CD4-positive, alpha-beta T cell (primary cell): Measurements from ENCODE around the gene PLEK. TPM values are rescaled to one million over a fixed set of nuclear protein-coding genes. Genes with fewer than 3 reads are reported as not detected.

Experiments
- ATAC-seq: fragments of 200-7000 bp; cut with Tn5 transposase; one replicate; pipeline ENCODE4 v1.10.0; 2022; ENCODE audit warnings: mild to moderate bottlenecking; ENCODE audit not compliant: poor library complexity
- CTCF ChIA-PET: fragments of 350-600 bp; sonication (Branson Sonifier 250); formaldehyde crosslinking; loops from one replicate; lab custom pipeline; 2021; ENCODE audit warnings: antibody characterized with exemption, inconsistent platforms; lab: Charles Lee
- POLR2A ChIA-PET: fragments of 350-600 bp; sonication (Branson Sonifier 250); formaldehyde crosslinking; loops from one replicate; lab custom pipeline; 2021; ENCODE audit warnings: antibody characterized with exemption, inconsistent platforms; lab: Charles Lee
- DNase-seq, 14 experiments: peaks; one replicate each; pipeline ENCODE4 v3.0.0-alpha.2; 2013 to 2020; ENCODE audit warnings: mixed read lengths in 2 of 14
- H3K27ac ChIP-seq, 2 donors: one replicate each; pipeline versions ENCODE4 v1.5.1 to v1.7.0; 2013; ENCODE audit warnings: low read length in 2 of 2, low read depth in 1 of 2, mild to moderate bottlenecking in 1 of 2
- H3K27me3 ChIP-seq, 2 experiments: 1 replicate in 1 of 2; 2 replicates in 1 of 2; pipeline versions ENCODE4 v1.6.1 to v1.7.0; 2013; ENCODE audit warnings: low read length in 2 of 2, control low read depth in 1 of 2, mild to moderate bottlenecking in 1 of 2, moderate library complexity in 1 of 2; ENCODE audit not compliant: insufficient read depth in 2 of 2, control insufficient read depth in 1 of 2
- H3K36me3 ChIP-seq: one replicate; pipeline ENCODE4 v1.6.1; 2013; ENCODE audit warnings: low read length, control low read depth; ENCODE audit not compliant: insufficient read depth
- H3K4me1 ChIP-seq: one replicate; pipeline ENCODE4 v1.6.1; 2013; ENCODE audit warnings: low read length, control low read depth; ENCODE audit not compliant: insufficient read depth
- H3K4me3 ChIP-seq: one replicate; pipeline ENCODE4 v1.5.1; 2013; ENCODE audit warnings: mild to moderate bottlenecking, low read length, moderate library complexity
- H3K9me3 ChIP-seq, 2 experiments: 1 replicate in 1 of 2; 2 replicates in 1 of 2; pipeline versions ENCODE4 v1.6.1 to v1.7.0; 2013; ENCODE audit warnings: low read length in 2 of 2, mild to moderate bottlenecking in 2 of 2, control low read depth in 1 of 2, moderate library complexity in 1 of 2; ENCODE audit not compliant: control insufficient read depth in 1 of 2, insufficient read depth in 1 of 2
- H3K27ac Mint-ChIP-seq: one replicate; pipeline ENCODE4 v1.8.0; 2020; ENCODE audit warnings: mixed read lengths
- H3K27me3 Mint-ChIP-seq: one replicate; pipeline ENCODE4 v1.8.0; 2021; ENCODE audit warnings: mixed read lengths
- H3K36me3 Mint-ChIP-seq: one replicate; pipeline ENCODE4 v1.8.0; 2021; ENCODE audit warnings: low read depth, mixed read lengths
- H3K4me1 Mint-ChIP-seq: one replicate; pipeline ENCODE4 v1.8.0; 2021; ENCODE audit warnings: low read depth, mixed read lengths
- H3K4me3 Mint-ChIP-seq: one replicate; pipeline ENCODE4 v1.8.0; 2020; ENCODE audit warnings: mild to moderate bottlenecking, mixed read lengths
- H3K9me3 Mint-ChIP-seq: one replicate; pipeline ENCODE4 v1.8.0; 2020; ENCODE audit warnings: mixed read lengths
- intact Hi-C, 2 experiments: fragments of 100-400 bp; cut with DNase I in 1 of 2; cut with micrococcal nuclease in 1 of 2; formaldehyde crosslinking; loops; one replicate each; pipeline versions ENCODE4 v1.15.1 to v1.9.0; 2023 to 2025; cut with DNase I, micrococcal nuclease
- total RNA-seq, 174 experiments: library from RNA in 2 of 174; stranded (reverse) in 2 of 174; gene quantifications; one replicate each; pipeline ENCODE4 v1.2.3 and lab custom pipeline; 2021 to 2026
- TF ChIP-seq, protein P1 (sequence below): fragments of 200-600 bp; IDR thresholded peaks from one replicate; pipeline ENCODE4 v1.8.0; 2022; ENCODE audit warnings: antibody characterized with exemption, mild to moderate bottlenecking

The PLEK gene
- total RNA-seq, 2 experiments from 2014 or later: 5.3 to 6.3 TPM

DNA sequence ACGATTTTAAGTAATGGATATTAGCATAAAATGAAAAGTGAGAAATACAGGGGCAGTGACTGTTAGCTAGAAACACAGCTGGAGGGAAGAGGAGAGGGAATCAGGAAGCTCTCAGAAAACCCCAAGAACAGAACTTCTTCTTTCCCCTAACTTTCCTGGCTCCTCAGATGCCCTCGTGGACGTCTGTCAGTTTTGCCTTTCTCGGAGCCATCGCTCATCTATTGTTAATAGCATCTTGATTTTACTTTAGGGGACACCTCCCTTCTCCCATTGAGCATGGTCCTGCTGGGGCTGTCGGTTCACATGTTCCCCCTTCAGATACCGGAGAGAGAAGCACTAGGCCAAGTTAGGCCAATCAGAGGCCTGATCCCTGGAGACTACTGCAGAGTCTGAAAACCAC, 2.3 kb upstream of the PLEK start:
- no peaks in the 10 kb centered on the region for H3K9me3 Mint-ChIP-seq
- DNase-seq (peak in 1 of 14 experiments; percentile 25), ATAC-seq (no peak)
- ChIA-PET POLR2A (no interaction called here), CTCF (interaction anchor here (0.5 kb wide), 1 partner anchor 105 kb away, joined by 3 read pairs; no protein-coding TSS in a partner anchor)
- H3K36me3 Mint-ChIP-seq: no peaks in the 10 kb centered on the region
- peaks cover 20% of the 10 kb centered on the region for H3K27me3 Mint-ChIP-seq
- H3K27ac ChIP-seq: no peak overlapping the region
- TF ChIP-seq, protein P1, sequence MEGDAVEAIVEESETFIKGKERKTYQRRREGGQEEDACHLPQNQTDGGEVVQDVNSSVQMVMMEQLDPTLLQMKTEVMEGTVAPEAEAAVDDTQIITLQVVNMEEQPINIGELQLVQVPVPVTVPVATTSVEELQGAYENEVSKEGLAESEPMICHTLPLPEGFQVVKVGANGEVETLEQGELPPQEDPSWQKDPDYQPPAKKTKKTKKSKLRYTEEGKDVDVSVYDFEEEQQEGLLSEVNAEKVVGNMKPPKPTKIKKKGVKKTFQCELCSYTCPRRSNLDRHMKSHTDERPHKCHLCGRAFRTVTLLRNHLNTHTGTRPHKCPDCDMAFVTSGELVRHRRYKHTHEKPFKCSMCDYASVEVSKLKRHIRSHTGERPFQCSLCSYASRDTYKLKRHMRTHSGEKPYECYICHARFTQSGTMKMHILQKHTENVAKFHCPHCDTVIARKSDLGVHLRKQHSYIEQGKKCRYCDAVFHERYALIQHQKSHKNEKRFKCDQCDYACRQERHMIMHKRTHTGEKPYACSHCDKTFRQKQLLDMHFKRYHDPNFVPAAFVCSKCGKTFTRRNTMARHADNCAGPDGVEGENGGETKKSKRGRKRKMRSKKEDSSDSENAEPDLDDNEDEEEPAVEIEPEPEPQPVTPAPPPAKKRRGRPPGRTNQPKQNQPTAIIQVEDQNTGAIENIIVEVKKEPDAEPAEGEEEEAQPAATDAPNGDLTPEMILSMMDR: no peak
- H3K9me3 ChIP-seq: no peaks in the 10 kb centered on the region
- no peaks in the 10 kb centered on the region for H3K27me3 ChIP-seq
- intact Hi-C loops: loop anchor here (1.0 to 5.0 kb wide), 2 partner anchors 79 to 565 kb away; no protein-coding TSS in a partner anchor
- H3K4me3 Mint-ChIP-seq: no peak overlapping the region
- no peak overlapping the region for H3K4me3 ChIP-seq
- no peak overlapping the region for H3K27ac Mint-ChIP-seq
- peaks cover 7% of the 10 kb centered on the region for H3K4me1 ChIP-seq
- H3K4me1 Mint-ChIP-seq: peaks cover 14% of the 10 kb centered on the region
- H3K36me3 ChIP-seq: no peaks in the 10 kb centered on the region

DNA sequence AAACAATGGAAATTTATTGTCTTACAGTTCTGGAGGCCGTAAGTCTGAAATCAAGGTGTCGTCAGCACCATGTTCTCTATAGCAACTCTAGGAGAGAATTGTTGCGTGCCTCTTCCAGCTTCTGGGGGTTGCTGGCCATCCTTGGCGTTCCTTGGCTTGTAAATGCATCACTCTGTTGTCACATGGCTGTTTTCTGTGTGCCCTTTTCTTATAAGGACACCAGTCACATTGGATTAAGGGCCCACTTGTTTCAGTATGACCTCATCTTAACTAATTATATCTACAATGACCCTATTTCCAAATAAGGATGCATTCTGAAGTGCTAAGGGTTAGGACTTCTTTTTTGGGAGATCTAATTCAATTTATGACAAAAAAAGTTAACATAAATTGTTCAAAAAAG, 1.4 kb upstream of the PLEK start:
- H3K4me1 Mint-ChIP-seq: peaks cover 14% of the 10 kb centered on the region
- no peak overlapping the region for H3K27ac ChIP-seq
- no peaks in the 10 kb centered on the region for H3K36me3 Mint-ChIP-seq
- no peaks in the 10 kb centered on the region for H3K9me3 Mint-ChIP-seq
- H3K9me3 ChIP-seq: no peaks in the 10 kb centered on the region
- H3K27me3 ChIP-seq: no peaks in the 10 kb centered on the region
- DNase-seq (no peak), ATAC-seq (no peak)
- H3K4me3 ChIP-seq: no peak overlapping the region
- H3K4me3 Mint-ChIP-seq: no peak overlapping the region
- H3K27ac Mint-ChIP-seq: no peak overlapping the region
- H3K27me3 Mint-ChIP-seq: peaks cover 20% of the 10 kb centered on the region
- no peaks in the 10 kb centered on the region for H3K36me3 ChIP-seq
- ChIA-PET POLR2A (no interaction called here), CTCF (no interaction called here)
- peaks cover 7% of the 10 kb centered on the region for H3K4me1 ChIP-seq
- TF ChIP-seq, protein P1: no peak
- intact Hi-C loops: loop anchor here in 1 of 2 experiments (5.0 kb wide), 1 partner anchor 564 kb away; no protein-coding TSS in a partner anchor

DNA sequence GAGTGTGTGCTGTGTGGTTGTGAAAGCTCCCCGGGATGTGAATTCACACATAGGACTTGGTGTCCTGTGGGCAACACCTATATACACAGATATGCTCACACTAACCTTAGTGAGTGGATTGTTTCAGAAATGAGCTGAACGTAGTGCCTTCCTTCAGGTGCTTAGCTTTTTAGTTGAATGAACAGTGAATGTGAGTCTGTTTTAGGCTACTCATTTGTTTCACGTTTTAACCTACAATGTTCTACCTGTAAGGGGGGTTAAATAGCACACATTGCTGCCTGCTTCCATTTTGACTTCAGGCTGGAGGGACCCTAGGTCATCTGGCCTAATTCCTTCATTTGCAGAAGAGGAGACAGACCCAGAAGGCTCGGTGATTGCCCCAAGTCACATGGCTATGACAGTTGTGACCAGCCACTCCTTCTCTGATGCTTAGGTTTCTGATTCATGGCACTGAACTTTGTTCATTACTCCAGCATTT, 1.0 kb downstream of the PLEK start:
- Mint-ChIP-seq H3K4me3 (peak overlapping the region; percentile 13), H3K9me3 (no peaks in the 10 kb centered on the region), H3K36me3 (no peaks in the 10 kb centered on the region), H3K27ac (no peak overlapping the region), H3K27me3 (peaks cover 20% of the 10 kb centered on the region), H3K4me1 (peaks cover 14% of the 10 kb centered on the region)
- H3K9me3 ChIP-seq: peaks cover 0 to 5% of the 10 kb centered on the region in 2 experiments
- DNase-seq (peak in 3 of 14 experiments; percentile 56 to 62 (median 57)), ATAC-seq (no peak)
- intact Hi-C loops: no loop called here
- peak overlapping the region in 1 of 2 donors; percentile 32 for H3K27ac ChIP-seq
- H3K27me3 ChIP-seq: no peaks in the 10 kb centered on the region
- no peaks in the 10 kb centered on the region for H3K36me3 ChIP-seq
- H3K4me3 ChIP-seq: peak overlapping the region; percentile 53
- peaks cover 15% of the 10 kb centered on the region for H3K4me1 ChIP-seq
- TF ChIP-seq, protein P1: no peak
- CTCF ChIA-PET: interaction anchor here (1.0 kb wide), 1 partner anchor 75 kb away, joined by 3 read pairs; no protein-coding TSS in a partner anchor
- POLR2A ChIA-PET: no interaction called here
